ENCODE results near the gene SYNGR4. TPM values are rescaled to one million over a fixed set of nuclear protein-coding genes. Genes with fewer than 3 reads are reported as not detected.
A peak's percentile ranks its signal among the peaks of the same experiment; 100 is the strongest.

Gene SYNGR4
- total and polyA plus RNA-seq, 2 donors (not counting 1 experiment from before 2014, with no cell fraction given), result not detected

- peaks cover 0 to 5% (median 0%) of the 10 kb centered on the region in 4 experiments for H3K27me3 ChIP-seq (replicated peaks in 1 of 4; ENCODE audit: control extremely low read depth in 1 of 4, control insufficient read depth in 3 of 4, insufficient read depth in 4 of 4, low read length in 3 of 4)
- no peak overlapping the region for H3K4me3 ChIP-seq (ENCODE audit: control extremely low read depth in 1 of 5, extremely low read depth in 1 of 5, insufficient read depth in 1 of 5, low read depth in 2 of 5, low read length in 4 of 5)
- Mint-ChIP-seq H3K27me3 (peaks cover 10% of the 10 kb centered on the region), H3K27ac (no peak overlapping the region), H3K9me3 (ENCODE audit: insufficient read depth) (no peaks in the 10 kb centered on the region), H3K4me3 (no peak overlapping the region), H3K4me1 (peaks cover 8% of the 10 kb centered on the region)
- ChIA-PET POLR2A (no interaction called here), CTCF (no interaction called here)
- DNase-seq (no peak), ATAC-seq (ENCODE audit: low read depth) (peak; percentile 39)
- WGBS (ENCODE audit: insufficient coverage), result 5% methylated on average over 8 of the region's 8 CpGs
- H3K79me2 ChIP-seq (ENCODE audit: control insufficient read depth, insufficient read depth, low read length), result no peaks in the 10 kb centered on the region
- no peaks in the 10 kb centered on the region for H3K36me3 ChIP-seq (replicated peaks in 1 of 2; ENCODE audit: control extremely low read depth in 1 of 2, control insufficient read depth in 1 of 2, extremely low read depth in 1 of 2, insufficient read depth in 2 of 2, low read length in 1 of 2)
- no peaks in the 10 kb centered on the region for H3K9me3 ChIP-seq (ENCODE audit: control extremely low read depth in 1 of 3, control insufficient read depth in 2 of 3, insufficient read depth in 1 of 3, low read length in 2 of 3)
- H2AFZ ChIP-seq (ENCODE audit: insufficient read depth, low read depth, low read length, poor library complexity, severe bottlenecking), result no peak overlapping the region
- H3K4me1 ChIP-seq (ENCODE audit: control insufficient read depth in 2 of 2, insufficient read depth in 2 of 2, low read length in 2 of 2), result peaks cover 3% of the 10 kb centered on the region in 2 donors
- H4K20me1 ChIP-seq (ENCODE audit: control insufficient read depth, insufficient read depth, low read length, poor library complexity, severe bottlenecking), result no peaks in the 10 kb centered on the region
- H3K9ac ChIP-seq (ENCODE audit: low read length), result no peak overlapping the region
- no peak overlapping the region for H3K27ac ChIP-seq (ENCODE audit: low read length in 2 of 2)
- intact Hi-C loops (cut with micrococcal nuclease), result no loop called here
- no peak overlapping the region for H3K4me2 ChIP-seq (replicated peaks; ENCODE audit: low read depth, low read length, poor library complexity, severe bottlenecking)
- TF ChIP-seq CTCF (IDR thresholded peaks at IDR 0.05), result no peak
- no peak for TF ChIP-seq EZH2 (IDR thresholded peaks at IDR 0.05; ENCODE audit: borderline replicate concordance, insufficient read depth, low read depth, low read length, poor library complexity, severe bottlenecking)
Observed at GRCh38 chr19:48424694-48425219, 60.6 kb downstream of the SYNGR4 start.

Other genes with a start within 250 kb of the SYNGR4 start
- gene LIG1, start 194.0 kb upstream of the SYNGR4 start, total RNA-seq, result 111 and 116 TPM in 2 replicates
- 97.5 and 167 TPM in 2 replicates for gene LIG1, start 194.0 kb upstream of the SYNGR4 start, polyA plus RNA-seq
- gene ZSWIM9, start 193.7 kb upstream of the SYNGR4 start, total RNA-seq, result 11.8 and 15.7 TPM in 2 replicates
- gene ZSWIM9, start 193.7 kb upstream of the SYNGR4 start, polyA plus RNA-seq, result 1.7 and 2.6 TPM in 2 replicates
- 161 and 164 TPM in 2 replicates for gene CARD8, start 108.5 kb upstream of the SYNGR4 start, total RNA-seq
- gene CARD8, start 108.5 kb upstream of the SYNGR4 start, polyA plus RNA-seq, result 92.0 and 121 TPM in 2 replicates
- gene ZNF114, start 94.3 kb upstream of the SYNGR4 start, total RNA-seq, result 0.59 and 0.70 TPM in 2 replicates
- gene ZNF114, start 94.3 kb upstream of the SYNGR4 start, polyA plus RNA-seq, result 0.04 and 0.12 TPM in 2 replicates
- gene EMP3, start 38.8 kb upstream of the SYNGR4 start, total RNA-seq, result 305 and 326 TPM in 2 replicates
- gene EMP3, start 38.8 kb upstream of the SYNGR4 start, polyA plus RNA-seq, result 595 and 895 TPM in 2 replicates
- 30.0 and 34.5 TPM in 2 replicates for gene TMEM143, start 427 bp upstream of the SYNGR4 start, total RNA-seq
- gene TMEM143, start 427 bp upstream of the SYNGR4 start, polyA plus RNA-seq, result 34.3 and 42.5 TPM in 2 replicates
- 60.5 and 62.7 TPM in 2 replicates for gene KDELR1, start 27.2 kb downstream of the SYNGR4 start, total RNA-seq
- 33.3 and 34.0 TPM in 2 replicates for gene KDELR1, start 27.2 kb downstream of the SYNGR4 start, polyA plus RNA-seq
- gene GRIN2D, start 29.3 kb downstream of the SYNGR4 start, total RNA-seq, result not detected in 2 replicates
- not detected in 2 replicates for gene GRIN2D, start 29.3 kb downstream of the SYNGR4 start, polyA plus RNA-seq
- 38.6 and 40.7 TPM in 2 replicates for gene GRWD1, start 81.6 kb downstream of the SYNGR4 start, total RNA-seq
- 10.6 and 12.0 TPM in 2 replicates for gene GRWD1, start 81.6 kb downstream of the SYNGR4 start, polyA plus RNA-seq
- 2.1 and 2.3 TPM in 2 replicates for gene KCNJ14, start 91.2 kb downstream of the SYNGR4 start, total RNA-seq
- gene KCNJ14, start 91.2 kb downstream of the SYNGR4 start, polyA plus RNA-seq, result 1.5 and 2.1 TPM in 2 replicates
- 56.0 and 62.6 TPM in 2 replicates for gene CYTH2, start 105.0 kb downstream of the SYNGR4 start, total RNA-seq
- 31.4 and 40.7 TPM in 2 replicates for gene CYTH2, start 105.0 kb downstream of the SYNGR4 start, polyA plus RNA-seq
- 1.6 and 1.9 TPM in 2 replicates for gene LMTK3, start 147.5 kb downstream of the SYNGR4 start, total RNA-seq
- gene LMTK3, start 147.5 kb downstream of the SYNGR4 start, polyA plus RNA-seq, result 0.19 and 0.25 TPM in 2 replicates
- gene SULT2B1, start 187.8 kb downstream of the SYNGR4 start, total RNA-seq, result not detected in 2 replicates
- gene SULT2B1, start 187.8 kb downstream of the SYNGR4 start, polyA plus RNA-seq, result not detected in 2 replicates
- gene SPACA4, start 242.4 kb downstream of the SYNGR4 start, total RNA-seq, result not detected in 2 replicates
- gene SPACA4, start 242.4 kb downstream of the SYNGR4 start, polyA plus RNA-seq, result not detected in 2 replicates